ENCODE measurements around the gene TAF3.

Gene TAF3

GRCh38 chr10:7817576-7817975 lies 729 bp upstream of the TAF3 start:
- Histone ChIP-seq H3K36me3 (no peaks in the 10 kb centered on the region), H3K27ac (no peak overlapping the region), H3K27me3 (peaks cover 18% of the 10 kb centered on the region), H3K9me3 (no peaks in the 10 kb centered on the region), H3K4me1 (ENCODE audit: control insufficient read depth in 1 of 2, insufficient read depth in 1 of 2, low read depth in 1 of 2, low read length in 1 of 2) (peaks cover 11 to 22% of the 10 kb centered on the region in 2 experiments), H3K4me3 (ENCODE audit: low read depth in 1 of 2, low read length in 1 of 2) (peak overlapping the region; percentile 95 to 100)
- TF ChIP-seq, protein P1, sequence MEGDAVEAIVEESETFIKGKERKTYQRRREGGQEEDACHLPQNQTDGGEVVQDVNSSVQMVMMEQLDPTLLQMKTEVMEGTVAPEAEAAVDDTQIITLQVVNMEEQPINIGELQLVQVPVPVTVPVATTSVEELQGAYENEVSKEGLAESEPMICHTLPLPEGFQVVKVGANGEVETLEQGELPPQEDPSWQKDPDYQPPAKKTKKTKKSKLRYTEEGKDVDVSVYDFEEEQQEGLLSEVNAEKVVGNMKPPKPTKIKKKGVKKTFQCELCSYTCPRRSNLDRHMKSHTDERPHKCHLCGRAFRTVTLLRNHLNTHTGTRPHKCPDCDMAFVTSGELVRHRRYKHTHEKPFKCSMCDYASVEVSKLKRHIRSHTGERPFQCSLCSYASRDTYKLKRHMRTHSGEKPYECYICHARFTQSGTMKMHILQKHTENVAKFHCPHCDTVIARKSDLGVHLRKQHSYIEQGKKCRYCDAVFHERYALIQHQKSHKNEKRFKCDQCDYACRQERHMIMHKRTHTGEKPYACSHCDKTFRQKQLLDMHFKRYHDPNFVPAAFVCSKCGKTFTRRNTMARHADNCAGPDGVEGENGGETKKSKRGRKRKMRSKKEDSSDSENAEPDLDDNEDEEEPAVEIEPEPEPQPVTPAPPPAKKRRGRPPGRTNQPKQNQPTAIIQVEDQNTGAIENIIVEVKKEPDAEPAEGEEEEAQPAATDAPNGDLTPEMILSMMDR (IDR thresholded peaks at IDR 0.05), result no peak

DNA sequence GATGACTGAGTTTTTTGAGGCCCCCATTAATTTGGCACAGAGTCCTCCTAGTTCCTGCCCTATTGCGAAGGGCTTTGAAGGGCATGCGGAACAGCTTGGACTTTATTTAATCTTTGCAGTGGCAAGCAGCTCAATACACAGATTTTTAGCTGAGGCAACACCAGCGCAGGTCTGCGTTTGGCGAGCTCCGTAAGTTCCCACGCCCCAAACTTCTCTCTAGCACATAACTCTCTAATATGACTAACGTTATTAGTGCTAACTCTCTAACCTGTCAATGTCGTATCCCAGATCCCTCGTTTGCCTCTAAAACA lies 366 bp upstream of the TAF3 start:
- TF ChIP-seq, protein P1 (IDR thresholded peaks at IDR 0.05), result no peak
- Histone ChIP-seq H3K9me3 (no peaks in the 10 kb centered on the region), H3K27me3 (peaks cover 18% of the 10 kb centered on the region), H3K4me3 (ENCODE audit: low read depth in 1 of 2, low read length in 1 of 2) (peak overlapping the region; percentile 95 to 100), H3K4me1 (ENCODE audit: control insufficient read depth in 1 of 2, insufficient read depth in 1 of 2, low read depth in 1 of 2, low read length in 1 of 2) (peaks cover 11 to 22% of the 10 kb centered on the region in 2 experiments), H3K36me3 (no peaks in the 10 kb centered on the region), H3K27ac (peak overlapping the region; percentile 53)

GRCh38 chr10:7819121-7819460 lies 786 bp downstream of the TAF3 start:
- no peaks in the 10 kb centered on the region for H3K9me3 ChIP-seq
- peaks cover under 1% of the 10 kb centered on the region for H3K36me3 ChIP-seq
- H3K4me3 ChIP-seq (ENCODE audit: low read depth in 1 of 2, low read length in 1 of 2), result peak overlapping the region; percentile 95 to 100
- TF ChIP-seq, protein P1 (IDR thresholded peaks at IDR 0.05), result no peak
- peak overlapping the region; percentile 53 for H3K27ac ChIP-seq
- peaks cover 11 to 22% of the 10 kb centered on the region in 2 experiments for H3K4me1 ChIP-seq (ENCODE audit: control insufficient read depth in 1 of 2, insufficient read depth in 1 of 2, low read depth in 1 of 2, low read length in 1 of 2)
- peaks cover 18% of the 10 kb centered on the region for H3K27me3 ChIP-seq

- Histone ChIP-seq H3K36me3 (peaks cover 39% of the 10 kb centered on the region), H3K27ac (no peak overlapping the region), H3K9me3 (no peaks in the 10 kb centered on the region), H3K4me3 (ENCODE audit: low read depth in 1 of 2, low read length in 1 of 2) (no peak overlapping the region), H3K4me1 (ENCODE audit: control insufficient read depth in 1 of 2, insufficient read depth in 1 of 2, low read depth in 1 of 2, low read length in 1 of 2) (peaks cover 5 to 7% of the 10 kb centered on the region in 2 experiments), H3K27me3 (no peaks in the 10 kb centered on the region)
- TF ChIP-seq, protein P1 (IDR thresholded peaks at IDR 0.05), result no peak
Observed at GRCh38 chr10:7824251-7824650, 5.9 kb downstream of the TAF3 start.

- Histone ChIP-seq H3K4me3 (ENCODE audit: low read depth in 1 of 2, low read length in 1 of 2) (no peak overlapping the region), H3K27me3 (no peaks in the 10 kb centered on the region), H3K36me3 (peaks cover 39% of the 10 kb centered on the region), H3K9me3 (no peaks in the 10 kb centered on the region), H3K27ac (no peak overlapping the region), H3K4me1 (ENCODE audit: control insufficient read depth in 1 of 2, insufficient read depth in 1 of 2, low read depth in 1 of 2, low read length in 1 of 2) (no peaks in the 10 kb centered on the region)
- TF ChIP-seq, protein P1 (IDR thresholded peaks at IDR 0.05), result no peak
Observed at GRCh38 chr10:7826971-7827370, 8.7 kb downstream of the TAF3 start.

DNA sequence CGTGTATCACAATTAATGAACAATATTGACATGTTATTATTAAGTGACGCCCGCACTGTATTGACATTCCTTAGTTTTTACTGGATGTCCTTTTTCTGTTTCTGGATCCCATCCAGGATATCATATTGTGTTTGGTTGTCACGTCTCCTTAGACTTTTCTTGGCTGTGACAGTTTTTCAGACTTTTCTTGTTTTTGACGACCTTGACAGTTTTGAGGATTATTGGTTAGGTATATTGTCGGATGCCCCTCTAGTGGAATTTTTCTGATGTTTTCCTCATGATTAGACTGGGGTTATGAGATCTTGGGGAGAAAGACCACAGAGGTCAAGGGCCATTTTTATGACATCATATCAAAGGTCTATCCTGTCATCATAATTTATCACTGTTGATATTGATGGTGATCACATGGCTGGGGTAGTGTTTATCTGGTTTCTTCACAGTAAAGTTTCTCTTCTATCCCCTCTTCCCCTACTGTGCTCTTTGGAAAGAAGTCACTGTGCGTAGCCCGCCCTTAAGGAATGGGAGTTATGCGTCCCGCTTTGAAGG lies 11.1 kb downstream of the TAF3 start:
- no peak overlapping the region for H3K27ac ChIP-seq
- H3K4me3 ChIP-seq (ENCODE audit: low read depth in 1 of 2, low read length in 1 of 2), result no peak overlapping the region
- H3K27me3 ChIP-seq, result no peaks in the 10 kb centered on the region
- H3K9me3 ChIP-seq, result no peaks in the 10 kb centered on the region
- peaks cover 36% of the 10 kb centered on the region for H3K36me3 ChIP-seq
- TF ChIP-seq, protein P1 (IDR thresholded peaks at IDR 0.05), result no peak
- H3K4me1 ChIP-seq (ENCODE audit: control insufficient read depth in 1 of 2, insufficient read depth in 1 of 2, low read depth in 1 of 2, low read length in 1 of 2), result no peaks in the 10 kb centered on the region
